GM18498 (cell line): ENCODE data around the gene GTF3A.
A peak's percentile ranks its signal among the peaks of the same experiment; 100 is the strongest.
"Not testable (repeated sequence)": the region's sequence is repeated elsewhere in the genome, so short reads cannot be mapped to it uniquely, and the experiment has no call there.

ENCODE experiments used
- ATAC-seq: cut with Tn5 transposase; IDR thresholded peaks from one replicate; pipeline ENCODE4 v1.9.1; 2021; ENCODE audit warnings: mild to moderate bottlenecking, moderate library complexity; ENCODE audit not compliant: unreplicated experiment

The GTF3A gene

GRCh38 chr13:27424246-27425157 is at the start of gene GTF3A:
Gene GTF3A (plus strand): TSS chr13:27424619.
- ATAC-seq, result peak; percentile 77

GRCh38 chr13:27374650-27375049 is 49.8 kb upstream of the GTF3A start:
- no peak for ATAC-seq

- ATAC-seq, result no peak
Observed at GRCh38 chr13:27375686-27376326, 48.6 kb upstream of the GTF3A start.

- ATAC-seq, result no peak
Observed at GRCh38 chr13:27379126-27379525, 45.3 kb upstream of the GTF3A start.

- no peak for ATAC-seq
Observed at GRCh38 chr13:27379694-27380641, 44.5 kb upstream of the GTF3A start.

- ATAC-seq, result no peak
Observed at GRCh38 chr13:27381601-27382000, 42.8 kb upstream of the GTF3A start.

GRCh38 chr13:27383104-27383921 is 41.1 kb upstream of the GTF3A start:
- no peak for ATAC-seq

- ATAC-seq, result no peak
Observed at GRCh38 chr13:27384285-27384684, 40.1 kb upstream of the GTF3A start.

- no peak for ATAC-seq
Observed at GRCh38 chr13:27388241-27388640, 36.2 kb upstream of the GTF3A start.

GRCh38 chr13:27389891-27390290 is 34.5 kb upstream of the GTF3A start:
- no peak for ATAC-seq

GRCh38 chr13:27391471-27391870 is 32.9 kb upstream of the GTF3A start:
- ATAC-seq, result no peak

GRCh38 chr13:27393101-27393500 is 31.3 kb upstream of the GTF3A start:
- ATAC-seq, result no peak

GRCh38 chr13:27395007-27395510 is 29.4 kb upstream of the GTF3A start:
- ATAC-seq, result no peak

- no peak for ATAC-seq
Observed at GRCh38 chr13:27396252-27396846, 28.1 kb upstream of the GTF3A start.

- no peak for ATAC-seq
Observed at GRCh38 chr13:27398360-27398759, 26.1 kb upstream of the GTF3A start.

GRCh38 chr13:27400405-27400804 is 24.0 kb upstream of the GTF3A start:
- ATAC-seq, result not testable (repeated sequence)

GRCh38 chr13:27401210-27401609 is 23.2 kb upstream of the GTF3A start:
- ATAC-seq, result no peak

- no peak for ATAC-seq
Observed at GRCh38 chr13:27403203-27403678, 21.2 kb upstream of the GTF3A start.

GRCh38 chr13:27403727-27404385 is 20.6 kb upstream of the GTF3A start:
- no peak for ATAC-seq
